Left kidney (tissue), 2 donors: ENCODE data around the gene SCAP. TPM values are rescaled to one million over a fixed set of nuclear protein-coding genes. Genes with fewer than 3 reads are reported as not detected.

Source experiments
- DNase-seq: peaks from one replicate; pipeline ENCODE4 v3.0.0-alpha.2; 2013
- polyA plus RNA-seq: library from polyadenylated mRNA; unstranded; fragments of 120-200 nt; gene quantifications from one replicate; pipeline ENCODE4 v1.2.1, GENCODE V29; 2013; ENCODE audit not compliant: insufficient read length

Gene SCAP
- polyA plus RNA-seq, 1 donor: 83.5 TPM

- no peak for DNase-seq
These were observed 43.1 kb downstream of the SCAP start for GRCh38 chr3:47432673-47433072.

- no peak for DNase-seq
These were observed 44.5 kb downstream of the SCAP start for GRCh38 chr3:47431225-47431624.

GRCh38 chr3:47430606-47431005, 45.1 kb downstream of the SCAP start:
- no peak for DNase-seq

- no peak for DNase-seq
These were observed 46.1 kb downstream of the SCAP start for GRCh38 chr3:47429476-47430270.

GRCh38 chr3:47428662-47429061, 47.1 kb downstream of the SCAP start:
- no peak for DNase-seq

GRCh38 chr3:47427866-47428265, 47.9 kb downstream of the SCAP start:
- no peak for DNase-seq

GRCh38 chr3:47425959-47426358, 49.8 kb downstream of the SCAP start:
- no peak for DNase-seq

GRCh38 chr3:47425383-47425778, 50.4 kb downstream of the SCAP start:
- DNase-seq: no peak

- DNase-seq: no peak
These were observed 51.0 kb downstream of the SCAP start for GRCh38 chr3:47424434-47425382.

GRCh38 chr3:47423548-47424145, 52.1 kb downstream of the SCAP start:
- DNase-seq: no peak

GRCh38 chr3:47422743-47423142, 53.0 kb downstream of the SCAP start:
- DNase-seq: no peak

GRCh38 chr3:47421741-47422649, 53.7 kb downstream of the SCAP start:
- no peak for DNase-seq

- DNase-seq: peak; percentile 87
These were observed 54.9 kb downstream of the SCAP start for GRCh38 chr3:47420511-47421484.

- DNase-seq: no peak
These were observed 55.7 kb downstream of the SCAP start for GRCh38 chr3:47420044-47420430.

GRCh38 chr3:47419083-47420043, 56.4 kb downstream of the SCAP start:
- DNase-seq: no peak

- DNase-seq: no peak
These were observed 57.3 kb downstream of the SCAP start for GRCh38 chr3:47418167-47419082.

GRCh38 chr3:47416041-47416440, 59.7 kb downstream of the SCAP start:
- DNase-seq: no peak
